K562 (cell line): ENCODE measurements around the gene PLEKHM3. TPM values are rescaled to one million over a fixed set of nuclear protein-coding genes. Genes with fewer than 3 reads are reported as not detected.

Source experiments
- ADNP ChIP-seq: fragments of 200-800 bp; sonication (Bioruptor generic); IDR thresholded peaks from 2 replicates; pipeline ENCODE4 v1.6.1; 2016; ENCODE audit warnings: missing genetic modification characterization, missing compliant biosample characterization
- CTCF ChIP-seq, 3 experiments: IDR thresholded peaks in 2 of 3; conservative IDR thresholded peaks in 1 of 3; 2 replicates each; pipeline ENCODE4 v1.5.1; 2011 to 2012; ENCODE audit warnings: low read length in 3 of 3, mild to moderate bottlenecking in 3 of 3, control low read depth in 2 of 3, improper control_type of control experiment in 1 of 3, inconsistent platforms in 1 of 3, low read depth in 1 of 3, mixed read lengths in 1 of 3, moderate library complexity in 1 of 3; ENCODE audit not compliant: insufficient read depth in 2 of 3
- EWSR1 ChIP-seq: fragments of 450-650 bp; IDR thresholded peaks from 2 replicates; pipeline ENCODE4 v1.6.1; 2018; ENCODE audit warnings: borderline replicate concordance, mild to moderate bottlenecking, low read depth, moderate library complexity; ENCODE audit not compliant: partially characterized antibody
- FOXA1 ChIP-seq: fragments of 450-650 bp; IDR thresholded peaks from 2 replicates; pipeline ENCODE4 v1.6.1; 2016; ENCODE audit warnings: mild to moderate bottlenecking, borderline replicate concordance
- FOXP1 ChIP-seq: sonication (generic); formaldehyde crosslinking; IDR thresholded peaks from 2 replicates; pipeline ENCODE4 v1.8.0; 2022; ENCODE audit warnings: mild to moderate bottlenecking, missing genetic modification reagents
- GMEB1 ChIP-seq: fragments of 250-450 bp; sonication (Bioruptor Pico); IDR thresholded peaks from 2 replicates; pipeline ENCODE4 v1.4.0; 2020; ENCODE audit warnings: mild to moderate bottlenecking
- HBP1 ChIP-seq: fragments of 450-650 bp; formaldehyde crosslinking; IDR thresholded peaks from 2 replicates; pipeline ENCODE4 v1.4.0; 2022; ENCODE audit warnings: missing genetic modification characterization
- KDM1A ChIP-seq, 2 experiments: fragments of 450-650 bp; IDR thresholded peaks; 2 replicates each; pipeline ENCODE4 v1.6.1; 2016; ENCODE audit warnings: mild to moderate bottlenecking in 2 of 2
- MEF2D ChIP-seq: conservative IDR thresholded peaks from 2 replicates; pipeline ENCODE4 v1.6.1; 2016; ENCODE audit warnings: low read depth, missing genetic modification characterization, missing compliant biosample characterization
- RCOR1 ChIP-seq, 2 experiments: IDR thresholded peaks; 2 replicates each; pipeline ENCODE4 v1.6.1; 2012; ENCODE audit warnings: low read depth in 2 of 2, low read length in 2 of 2, borderline replicate concordance in 1 of 2, improper control_type of control experiment in 1 of 2
- SMARCA5 ChIP-seq: fragments of 450-650 bp; IDR thresholded peaks from 2 replicates; pipeline ENCODE4 v1.6.1; 2016
- SMC3 ChIP-seq: conservative IDR thresholded peaks from 2 replicates; pipeline ENCODE4 v1.6.1; 2011; ENCODE audit warnings: low read depth, low read length, improper control_type of control experiment; ENCODE audit not compliant: insufficient read depth
- ZBTB9 ChIP-seq: fragments of 450-650 bp; formaldehyde crosslinking; IDR thresholded peaks from 2 replicates; pipeline ENCODE4 v1.4.0; 2020; ENCODE audit warnings: mild to moderate bottlenecking, moderate library complexity
- polyA plus RNA-seq, 8 experiments: library from polyadenylated mRNA; depleted of rRNA in 4 of 8; stranded (reverse) in 5 of 8; unstranded in 3 of 8; fragments of >200 nt; fragmentation: Nextera tagmentation in 2 of 8; fragmentation: Illumina TruSeq in 1 of 8; extraction: Ambion mirVana in 2 of 8; extraction: Trizol in 1 of 8; gene quantifications; 2 replicates each; pipeline versions ENCODE4 v1.2.1 to v1.2.3, GENCODE V29; 2011 to 2014; ENCODE audit warnings: inconsistent platforms in 1 of 8, missing spikeins in 1 of 8
- total RNA-seq, 7 experiments: library from RNA; depleted of rRNA in 6 of 7; stranded (reverse); fragments of >200 nt in 6 of 7; fragmentation: Illumina TruSeq in 2 of 7; extraction: Trizol in 2 of 7; gene quantifications; 2 replicates each; pipeline versions ENCODE4 v1.2.1 to v1.2.3, GENCODE V29; 2011 to 2021; ENCODE audit warnings: low replicate concordance in 1 of 7

The PLEKHM3 gene
- total and polyA plus RNA-seq, 9 of the 15 experiments (the other 6 are each of a cell fraction or from before 2014, with no cell fraction given), result 0.24 to 1.6 (median 1.0) TPM

GRCh38 chr2:208040199-208041171 is 15.2 kb upstream of the PLEKHM3 start (continued):
- no peak for TF ChIP-seq HBP1 (CRISPR knock-in tag)
- TF ChIP-seq GMEB1, result no peak
- no peak for TF ChIP-seq MEF2D
- no peak for TF ChIP-seq FOXP1 (CRISPR knock-in tag)
- TF ChIP-seq ZBTB9 (CRISPR knock-in tag), result no peak
- 0 out of 2 replicates have a peak, but pooled peaks have one; percentile 34 for TF ChIP-seq ADNP
- peak; percentile 57; the same call in 1 of the 2 replicates for TF ChIP-seq SMC3
- no peak for TF ChIP-seq EWSR1
- peak; percentile 69 to 79 (median 71) for TF ChIP-seq CTCF (IDR thresholded peaks at IDR 0.05 in 2 of 3, conservative IDR thresholded peaks at IDR 0.05 in 1 of 3; ENCODE audit: insufficient read depth in 2 of 3, low read depth in 1 of 3, low read length in 3 of 3)
- no peak for TF ChIP-seq FOXA1
- peak in 1 of 2 experiments; percentile 80; a peak in 2 of 4 replicates for TF ChIP-seq RCOR1 (IDR thresholded peaks at IDR 0.05; ENCODE audit: borderline replicate concordance in 1 of 2, low read depth in 2 of 2, low read length in 2 of 2)
- peak; percentile 94 for TF ChIP-seq SMARCA5
- peak; percentile 54 to 73; a peak in 3 of 4 replicates for TF ChIP-seq KDM1A (IDR thresholded peaks at IDR 0.05)
